ENCODE results near the gene CALU.

GRCh38 chr7:128815289-128815942 is 76.3 kb downstream of the CALU start:
- no peak for TF ChIP-seq CTCF (IDR thresholded peaks at IDR 0.05; ENCODE audit: poor library complexity, severe bottlenecking)
- TF ChIP-seq REST (IDR thresholded peaks at IDR 0.05; ENCODE audit: borderline replicate concordance), result no peak
- no peak for TF ChIP-seq EZH2 (IDR thresholded peaks at IDR 0.05; ENCODE audit: borderline replicate concordance, insufficient read depth, low read length, poor library complexity, severe bottlenecking)
- TF ChIP-seq EP300 (conservative IDR thresholded peaks at IDR 0.05; ENCODE audit: poor library complexity, severe bottlenecking), result no peak
- TF ChIP-seq POLR2AphosphoS5 (IDR thresholded peaks at IDR 0.05), result no peak
